ENCODE measurements around the gene BANF1.
A peak's percentile ranks its signal among the peaks of the same experiment; 100 is the strongest.
"Not testable (repeated sequence)": the region's sequence is repeated elsewhere in the genome, so short reads cannot be mapped to it uniquely, and the experiment has no call there.

The BANF1 gene

GRCh38 chr11:65978391-65979238 is 23.7 kb upstream of the BANF1 start:
- no peak for DNase-seq (ENCODE audit: low read depth)

- no peak for DNase-seq (ENCODE audit: low read depth)
Measured at GRCh38 chr11:65979261-65979759, 23.0 kb upstream of the BANF1 start.

GRCh38 chr11:65981101-65981740 is 21.1 kb upstream of the BANF1 start:
- DNase-seq (ENCODE audit: low read depth): no peak

GRCh38 chr11:65981972-65982823 is 20.1 kb upstream of the BANF1 start:
- DNase-seq (ENCODE audit: low read depth): no peak

- DNase-seq (ENCODE audit: low read depth): no peak
Measured at GRCh38 chr11:65982824-65983588, 19.3 kb upstream of the BANF1 start.

- no peak for DNase-seq (ENCODE audit: low read depth)
Measured at GRCh38 chr11:65983589-65983987, 18.7 kb upstream of the BANF1 start.

GRCh38 chr11:65987336-65987735 is 15.0 kb upstream of the BANF1 start:
- no peak for DNase-seq (ENCODE audit: low read depth)

- DNase-seq (ENCODE audit: low read depth): peak; percentile 78
Measured at GRCh38 chr11:65988791-65989592, 13.3 kb upstream of the BANF1 start.

- DNase-seq (ENCODE audit: low read depth): no peak
Measured at GRCh38 chr11:65992056-65992455, 10.2 kb upstream of the BANF1 start.

GRCh38 chr11:65997286-65997685 is 5.0 kb upstream of the BANF1 start:
- DNase-seq (ENCODE audit: low read depth): no peak

GRCh38 chr11:66002648-66003225 is 434 bp downstream of the BANF1 start:
- peak; percentile 65 for DNase-seq (ENCODE audit: low read depth)

GRCh38 chr11:66003291-66003690 is 988 bp downstream of the BANF1 start:
- DNase-seq (ENCODE audit: low read depth): no peak

GRCh38 chr11:66004186-66004585 is 1.9 kb downstream of the BANF1 start:
- no peak for DNase-seq (ENCODE audit: low read depth)

GRCh38 chr11:66006134-66006890 is 4.0 kb downstream of the BANF1 start:
- no peak for DNase-seq (ENCODE audit: low read depth)

GRCh38 chr11:66006891-66007176 is 4.5 kb downstream of the BANF1 start:
- no peak for DNase-seq (ENCODE audit: low read depth)

- DNase-seq (ENCODE audit: low read depth): no peak
Measured at GRCh38 chr11:66007201-66007634, 4.9 kb downstream of the BANF1 start.

- no peak for DNase-seq (ENCODE audit: low read depth)
Measured at GRCh38 chr11:66008095-66008467, 5.8 kb downstream of the BANF1 start.

GRCh38 chr11:66008468-66009101 is 6.3 kb downstream of the BANF1 start:
- DNase-seq (ENCODE audit: low read depth): no peak

GRCh38 chr11:66010036-66010435 is 7.7 kb downstream of the BANF1 start:
- DNase-seq (ENCODE audit: low read depth): not testable (repeated sequence)

Measured in stimulated activated CD8-positive, alpha-beta memory T cell treated with anti-CD3 and anti-CD28 coated beads, Interleukin-4, amount 100 ng/mL, for 24 hours (primary cell).